HG02981 (cell line): ENCODE measurements around the gene NR2C1.

Experiments
- ATAC-seq: cut with Tn5 transposase; IDR thresholded peaks from one replicate; pipeline ENCODE4 v1.9.1; 2021; ENCODE audit warnings: mild to moderate bottlenecking, moderate library complexity; ENCODE audit not compliant: unreplicated experiment

NR2C1 gene

GRCh38 chr12:95085612-95086011 is 12.2 kb upstream of the NR2C1 start:
- ATAC-seq: no peak

GRCh38 chr12:95083938-95084337 is 10.5 kb upstream of the NR2C1 start:
- no peak for ATAC-seq

- no peak for ATAC-seq
Observed at GRCh38 chr12:95083471-95083870, 10.1 kb upstream of the NR2C1 start.

GRCh38 chr12:95077341-95077740 is 3.9 kb upstream of the NR2C1 start:
- no peak for ATAC-seq

- ATAC-seq: no peak
Observed at GRCh38 chr12:95074766-95075165, 1.3 kb upstream of the NR2C1 start.

GRCh38 chr12:95073698-95074520 is 491 bp upstream of the NR2C1 start:
- ATAC-seq: no peak

GRCh38 chr12:95070378-95070777 is 3.0 kb downstream of the NR2C1 start:
- no peak for ATAC-seq

- no peak for ATAC-seq
Observed at GRCh38 chr12:95066091-95066855, 7.1 kb downstream of the NR2C1 start.

- ATAC-seq: no peak
Observed at GRCh38 chr12:95060951-95061350, 12.5 kb downstream of the NR2C1 start.

GRCh38 chr12:95059984-95060383 is 13.4 kb downstream of the NR2C1 start:
- ATAC-seq: no peak

GRCh38 chr12:95057424-95057823 is 16.0 kb downstream of the NR2C1 start:
- ATAC-seq: no peak

- no peak for ATAC-seq
Observed at GRCh38 chr12:95055057-95055456, 18.4 kb downstream of the NR2C1 start.

GRCh38 chr12:95054206-95054605 is 19.2 kb downstream of the NR2C1 start:
- ATAC-seq: no peak

- no peak for ATAC-seq
Observed at GRCh38 chr12:95051241-95051640, 22.2 kb downstream of the NR2C1 start.

- ATAC-seq: no peak
Observed at GRCh38 chr12:95037906-95038305, 35.5 kb downstream of the NR2C1 start.

- no peak for ATAC-seq
Observed at GRCh38 chr12:95034750-95035149, 38.7 kb downstream of the NR2C1 start.

GRCh38 chr12:95022477-95022876 is 50.9 kb downstream of the NR2C1 start:
- ATAC-seq: no peak

GRCh38 chr12:95017482-95017881 is 55.9 kb downstream of the NR2C1 start:
- ATAC-seq: no peak

GRCh38 chr12:95016120-95016519 is 57.3 kb downstream of the NR2C1 start:
- ATAC-seq: no peak

- no peak for ATAC-seq
Observed at GRCh38 chr12:95014554-95014953, 58.9 kb downstream of the NR2C1 start.

- no peak for ATAC-seq
Observed at GRCh38 chr12:95006206-95006605, 67.2 kb downstream of the NR2C1 start.

GRCh38 chr12:95004610-95005009 is 68.8 kb downstream of the NR2C1 start:
- ATAC-seq: no peak
